ENCODE data around the gene GPR135. TPM values are rescaled to one million over a fixed set of nuclear protein-coding genes. Genes with fewer than 3 reads are reported as not detected.

GPR135 gene
- total and polyA plus RNA-seq, 10 of the 15 experiments (the other 5 are each of a cell fraction or from before 2014, with no cell fraction given): 0.11 to 1.1 (median 0.86) TPM

DNA sequence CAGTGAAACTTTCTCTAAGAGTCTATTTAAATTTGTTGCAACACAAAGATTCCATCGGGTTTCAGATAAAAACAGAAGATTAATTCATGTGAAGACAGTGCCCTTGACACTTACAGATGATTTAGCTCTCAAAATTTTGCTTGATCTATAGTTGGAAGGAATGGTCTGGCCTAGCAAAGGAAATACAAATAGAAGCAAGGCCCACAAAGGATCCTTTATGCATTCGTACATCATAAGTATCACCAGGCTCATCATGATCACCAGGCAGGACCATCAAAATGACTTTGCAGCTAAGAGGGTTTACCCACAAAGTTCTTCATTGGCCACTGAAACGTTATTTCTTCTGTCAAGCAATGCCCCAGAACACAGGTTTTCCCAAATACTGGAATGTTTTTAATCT, 43.9 kb upstream of the GPR135 start:
- ATAC-seq (no peak), DNase-seq (ENCODE audit: low read depth, low spot score) (no peak), FAIRE-seq (no peak)
- Histone ChIP-seq H3K4me1 (ENCODE audit: control insufficient read depth, insufficient read depth, low read length) (no peaks in the 10 kb centered on the region), H3K4me3 (no peak overlapping the region), H3K9ac (ENCODE audit: control insufficient read depth, insufficient read depth, low read length) (no peak overlapping the region), H3K27me3 (replicated peaks in 1 of 2; ENCODE audit: control insufficient read depth in 2 of 2, insufficient read depth in 2 of 2, low read length in 1 of 2) (no peaks in the 10 kb centered on the region), H3K27ac (ENCODE audit: control insufficient read depth, insufficient read depth) (no peak overlapping the region), H3K9me3 (replicated peaks; ENCODE audit: control insufficient read depth, insufficient read depth, low read length) (no peaks in the 10 kb centered on the region), H3K79me2 (ENCODE audit: control insufficient read depth, insufficient read depth, low read length) (no peaks in the 10 kb centered on the region), H4K20me1 (ENCODE audit: control insufficient read depth, insufficient read depth) (no peaks in the 10 kb centered on the region), H3K36me3 (ENCODE audit: control insufficient read depth in 2 of 2, insufficient read depth in 2 of 2, low read length in 1 of 2) (peaks cover 0 to 2% of the 10 kb centered on the region in 2 experiments; a peak in 2 of 4 replicates), H3K4me2 (ENCODE audit: control insufficient read depth, insufficient read depth) (no peak overlapping the region), H2AFZ (ENCODE audit: control insufficient read depth, low read depth, low read length) (no peak overlapping the region)
- BruUV-seq (replicated peaks): no TSS peak
- RAD21 ChIA-PET (ENCODE audit: unreplicated experiment): interaction anchor here (2.4 kb wide), 1 partner anchor 68 kb away, joined by 13 read pairs; the partner anchor contains the start of gene CCDC175
- SMC1A ChIA-PET (ENCODE audit: uncharacterized antibody, unreplicated experiment): interaction anchor here (1.0 to 3.9 kb wide), 2 partner anchors 8 to 68 kb away, joined by 3 to 29 read pairs; partner anchors contain the start of gene CCDC175
- in situ Hi-C loops (cut with MboI): no loop called here
- TF ChIP-seq, protein P1, sequence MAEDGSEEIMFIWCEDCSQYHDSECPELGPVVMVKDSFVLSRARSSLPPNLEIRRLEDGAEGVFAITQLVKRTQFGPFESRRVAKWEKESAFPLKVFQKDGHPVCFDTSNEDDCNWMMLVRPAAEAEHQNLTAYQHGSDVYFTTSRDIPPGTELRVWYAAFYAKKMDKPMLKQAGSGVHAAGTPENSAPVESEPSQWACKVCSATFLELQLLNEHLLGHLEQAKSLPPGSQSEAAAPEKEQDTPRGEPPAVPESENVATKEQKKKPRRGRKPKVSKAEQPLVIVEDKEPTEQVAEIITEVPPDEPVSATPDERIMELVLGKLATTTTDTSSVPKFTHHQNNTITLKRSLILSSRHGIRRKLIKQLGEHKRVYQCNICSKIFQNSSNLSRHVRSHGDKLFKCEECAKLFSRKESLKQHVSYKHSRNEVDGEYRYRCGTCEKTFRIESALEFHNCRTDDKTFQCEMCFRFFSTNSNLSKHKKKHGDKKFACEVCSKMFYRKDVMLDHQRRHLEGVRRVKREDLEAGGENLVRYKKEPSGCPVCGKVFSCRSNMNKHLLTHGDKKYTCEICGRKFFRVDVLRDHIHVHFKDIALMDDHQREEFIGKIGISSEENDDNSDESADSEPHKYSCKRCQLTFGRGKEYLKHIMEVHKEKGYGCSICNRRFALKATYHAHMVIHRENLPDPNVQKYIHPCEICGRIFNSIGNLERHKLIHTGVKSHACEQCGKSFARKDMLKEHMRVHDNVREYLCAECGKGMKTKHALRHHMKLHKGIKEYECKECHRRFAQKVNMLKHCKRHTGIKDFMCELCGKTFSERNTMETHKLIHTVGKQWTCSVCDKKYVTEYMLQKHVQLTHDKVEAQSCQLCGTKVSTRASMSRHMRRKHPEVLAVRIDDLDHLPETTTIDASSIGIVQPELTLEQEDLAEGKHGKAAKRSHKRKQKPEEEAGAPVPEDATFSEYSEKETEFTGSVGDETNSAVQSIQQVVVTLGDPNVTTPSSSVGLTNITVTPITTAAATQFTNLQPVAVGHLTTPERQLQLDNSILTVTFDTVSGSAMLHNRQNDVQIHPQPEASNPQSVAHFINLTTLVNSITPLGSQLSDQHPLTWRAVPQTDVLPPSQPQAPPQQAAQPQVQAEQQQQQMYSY (CRISPR knock-in tag; IDR thresholded peaks at IDR 0.05): no peak
- no peak for TF ChIP-seq SUPT20H (IDR thresholded peaks at IDR 0.05; ENCODE audit: borderline replicate concordance, control insufficient read depth, low read depth, low read length)
- TF ChIP-seq GABPA (IDR thresholded peaks at IDR 0.05; ENCODE audit: low read depth): no peak
- TF ChIP-seq NR2F1 (conservative IDR thresholded peaks at IDR 0.05): no peak
- TF ChIP-seq IRF4 (IDR thresholded peaks at IDR 0.05; ENCODE audit: low read depth, low read length): no peak
- TF ChIP-seq CREM (IDR thresholded peaks at IDR 0.05; ENCODE audit: low read depth): no peak
- TF ChIP-seq, protein P2, sequence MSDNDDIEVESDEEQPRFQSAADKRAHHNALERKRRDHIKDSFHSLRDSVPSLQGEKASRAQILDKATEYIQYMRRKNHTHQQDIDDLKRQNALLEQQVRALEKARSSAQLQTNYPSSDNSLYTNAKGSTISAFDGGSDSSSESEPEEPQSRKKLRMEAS (IDR thresholded peaks at IDR 0.05; ENCODE audit: low read depth, low read length): no peak
- TF ChIP-seq BCL11A (IDR thresholded peaks at IDR 0.05; ENCODE audit: low read depth, low read length): no peak
- TF ChIP-seq, protein P3, sequence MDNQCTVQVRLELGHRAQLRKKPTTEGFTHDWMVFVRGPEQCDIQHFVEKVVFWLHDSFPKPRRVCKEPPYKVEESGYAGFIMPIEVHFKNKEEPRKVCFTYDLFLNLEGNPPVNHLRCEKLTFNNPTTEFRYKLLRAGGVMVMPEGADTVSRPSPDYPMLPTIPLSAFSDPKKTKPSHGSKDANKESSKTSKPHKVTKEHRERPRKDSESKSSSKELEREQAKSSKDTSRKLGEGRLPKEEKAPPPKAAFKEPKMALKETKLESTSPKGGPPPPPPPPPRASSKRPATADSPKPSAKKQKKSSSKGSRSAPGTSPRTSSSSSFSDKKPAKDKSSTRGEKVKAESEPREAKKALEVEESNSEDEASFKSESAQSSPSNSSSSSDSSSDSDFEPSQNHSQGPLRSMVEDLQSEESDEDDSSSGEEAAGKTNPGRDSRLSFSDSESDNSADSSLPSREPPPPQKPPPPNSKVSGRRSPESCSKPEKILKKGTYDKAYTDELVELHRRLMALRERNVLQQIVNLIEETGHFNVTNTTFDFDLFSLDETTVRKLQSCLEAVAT (IDR thresholded peaks at IDR 0.05): no peak
- TF ChIP-seq IKZF1 (conservative IDR thresholded peaks at IDR 0.05): no peak
- intact Hi-C loops (cut with micrococcal nuclease; ENCODE audit: unreplicated experiment): loop anchor here (5.0 kb wide), 1 partner anchor 178 kb away; no protein-coding TSS in a partner anchor
- POLR2A ChIA-PET: no interaction called here
- 65% methylated on average over 3 of the region's 3 CpGs for WGBS (ENCODE audit: insufficient coverage, insufficient replicate concordance, low lambda C conversion rate, missing lambda C conversion rate)
- CTCF ChIA-PET: interaction anchor here (0.5 to 12.6 kb wide), 4 partner anchors 24 to 453 kb away, joined by 3 to 147 read pairs (median 4); partner anchors contain the start of genes CCDC175 and JKAMP

Measured in GM12878 (cell line).